HG03575 (cell line): ENCODE results near the gene F2RL3.

Source experiments
- ATAC-seq: cut with Tn5 transposase; IDR thresholded peaks from one replicate; pipeline ENCODE4 v1.9.1; 2021; ENCODE audit not compliant: unreplicated experiment, insufficient number of reproducible peaks, low FRiP score; ENCODE audit errors: extremely low read depth

F2RL3 gene

GRCh38 chr19:16888629-16889365 is at the start of gene F2RL3:
Gene F2RL3 (plus strand): TSS chr19:16888999. CDS start chr19:16889190, 191 bp downstream.
- ATAC-seq: no peak

GRCh38 chr19:16841391-16841926 is 47.3 kb upstream of the F2RL3 start:
- no peak for ATAC-seq

DNA sequence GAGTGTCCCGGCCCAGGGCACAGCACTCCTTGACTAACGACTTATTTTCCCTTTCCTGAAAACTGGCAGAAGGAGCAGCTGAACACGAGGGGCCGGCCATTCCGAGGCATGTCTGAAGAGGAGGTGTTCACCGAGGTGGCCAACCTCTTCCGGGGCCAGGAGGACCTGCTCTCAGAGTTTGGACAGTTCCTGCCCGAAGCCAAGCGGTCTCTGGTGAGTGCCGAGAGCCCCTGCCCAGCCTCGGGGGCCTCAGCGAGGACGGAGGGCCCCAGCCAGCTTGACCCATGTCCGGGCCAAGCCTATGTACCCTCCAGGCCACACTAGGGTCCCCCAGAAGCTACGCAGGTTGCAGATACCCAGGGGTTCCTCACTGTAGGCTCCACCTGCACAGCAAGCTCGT is 41.9 kb upstream of the F2RL3 start:
- no peak for ATAC-seq

GRCh38 chr19:16847430-16847829 is 41.4 kb upstream of the F2RL3 start:
- ATAC-seq: no peak

- no peak for ATAC-seq
Measured at GRCh38 chr19:16849168-16849567, 39.6 kb upstream of the F2RL3 start.

GRCh38 chr19:16850133-16850532 is 38.7 kb upstream of the F2RL3 start:
- ATAC-seq: no peak

DNA sequence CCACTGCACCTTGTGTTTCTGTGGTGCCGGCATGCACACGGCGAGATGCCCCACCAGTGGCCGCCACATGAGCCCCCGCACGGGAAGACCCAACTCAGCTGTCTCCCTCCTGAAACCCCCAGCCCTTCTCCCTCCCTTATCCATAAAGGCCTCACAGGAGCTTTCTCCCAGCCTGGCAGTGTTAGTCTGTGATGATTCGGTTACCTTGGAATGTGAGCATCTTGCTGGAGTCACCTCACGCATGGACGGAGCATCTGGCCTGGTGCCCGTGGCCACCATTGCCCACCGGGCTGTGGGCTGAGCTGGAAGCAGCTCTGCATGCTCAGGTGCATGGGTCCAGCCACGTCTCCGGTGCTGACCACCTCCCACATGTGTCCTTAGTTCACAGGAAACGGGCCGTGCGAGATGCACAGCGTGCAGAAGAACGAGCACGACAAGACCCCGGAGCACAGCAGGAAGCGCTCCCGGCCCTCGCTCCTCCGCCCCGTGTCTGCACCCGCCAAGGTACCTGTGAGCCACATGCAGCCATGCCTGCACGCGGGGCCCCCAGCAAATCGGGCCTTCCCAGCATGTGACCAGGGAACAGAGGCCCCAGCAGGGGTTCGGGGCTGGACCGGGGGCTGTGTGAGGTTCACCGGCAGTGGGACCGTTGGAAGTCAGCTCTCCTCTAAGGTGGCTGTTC is 37.6 kb upstream of the F2RL3 start:
- ATAC-seq: no peak

- no peak for ATAC-seq
Measured at GRCh38 chr19:16853066-16853465, 35.7 kb upstream of the F2RL3 start.

- no peak for ATAC-seq
Measured at GRCh38 chr19:16856091-16856490, 32.7 kb upstream of the F2RL3 start.

- no peak for ATAC-seq
Measured at GRCh38 chr19:16859626-16860025, 29.2 kb upstream of the F2RL3 start.

- no peak for ATAC-seq
Measured at GRCh38 chr19:16860118-16860517, 28.7 kb upstream of the F2RL3 start.

GRCh38 chr19:16861011-16861410 is 27.8 kb upstream of the F2RL3 start:
- ATAC-seq: no peak

DNA sequence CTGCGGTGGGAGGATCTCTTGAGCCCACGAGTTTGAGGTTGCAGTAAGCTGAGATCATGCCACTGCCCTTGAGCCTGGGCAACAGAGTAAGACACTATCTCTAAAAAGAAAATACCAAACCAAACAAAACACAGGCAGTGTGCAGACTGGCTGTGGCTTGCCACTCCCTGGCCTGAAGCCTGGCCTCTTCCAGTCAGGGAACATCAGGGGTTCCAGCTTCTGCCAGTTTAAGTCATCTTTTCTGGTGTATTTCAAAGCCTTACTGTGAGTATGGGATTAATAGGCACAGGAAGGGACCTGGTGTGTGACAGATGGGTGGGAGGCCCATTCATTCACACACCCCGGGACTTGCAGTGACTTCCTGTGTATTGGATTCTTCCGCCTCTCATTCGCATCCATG is 27.0 kb upstream of the F2RL3 start:
- ATAC-seq: no peak

DNA sequence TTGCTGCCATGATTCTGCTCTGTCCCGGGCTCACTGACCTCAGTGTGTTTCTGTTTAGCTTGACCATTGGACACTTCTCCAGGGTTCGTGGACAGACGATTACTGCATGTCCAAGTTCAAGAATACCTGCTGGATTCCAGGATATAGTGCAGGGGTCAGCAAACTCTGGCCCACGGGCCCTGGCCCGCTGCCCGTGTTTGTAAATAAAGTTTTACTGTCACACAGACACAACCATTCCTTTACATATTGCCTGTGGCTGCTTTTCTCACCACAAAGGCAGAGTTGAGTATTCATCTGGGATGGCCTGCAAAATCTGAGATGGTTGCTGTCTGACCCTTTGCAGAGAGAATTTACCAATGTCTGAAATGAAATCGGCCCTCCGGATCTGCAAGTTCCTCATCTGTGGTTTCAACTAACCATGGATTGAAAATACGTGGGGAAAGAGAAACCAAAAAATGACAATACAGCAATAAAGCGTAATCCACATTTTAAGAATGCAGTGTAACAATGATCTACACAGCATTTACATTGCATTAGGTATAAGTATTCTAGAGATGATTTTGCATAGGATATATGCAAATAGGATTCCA is 25.9 kb upstream of the F2RL3 start:
- no peak for ATAC-seq

GRCh38 chr19:16867211-16867610 is 21.6 kb upstream of the F2RL3 start:
- ATAC-seq: no peak

GRCh38 chr19:16868423-16869130 is 20.2 kb upstream of the F2RL3 start:
- no peak for ATAC-seq

DNA sequence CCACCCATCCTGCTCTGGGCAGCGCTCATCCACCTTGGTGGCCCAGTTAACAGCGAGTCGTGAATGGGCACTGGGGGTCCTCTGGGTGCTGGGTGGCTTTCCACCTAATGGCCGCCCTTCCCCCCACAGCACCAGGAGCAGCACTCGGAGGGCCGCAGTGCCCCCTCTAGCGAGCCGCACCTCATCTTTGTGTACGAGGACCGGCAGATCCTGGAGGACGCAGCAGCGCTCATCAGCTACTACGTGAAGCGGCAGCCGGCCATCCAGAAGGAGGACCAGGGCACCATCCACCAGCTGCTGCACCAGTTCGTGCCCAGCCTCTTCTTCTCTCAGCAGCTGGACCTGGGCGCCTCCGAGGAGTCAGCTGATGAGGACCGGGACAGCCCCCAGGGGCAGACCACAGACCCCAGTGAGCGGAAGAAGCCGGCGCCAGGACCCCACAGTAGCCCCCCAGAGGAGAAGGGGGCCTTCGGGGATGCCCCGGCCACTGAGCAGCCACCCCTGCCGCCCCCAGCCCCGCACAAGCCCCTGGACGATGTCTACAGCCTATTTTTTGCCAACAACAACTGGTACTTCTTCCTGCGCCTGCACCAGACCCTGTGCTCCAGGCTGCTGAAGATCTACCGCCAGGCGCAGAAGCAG is 19.3 kb upstream of the F2RL3 start:
- ATAC-seq: no peak

- ATAC-seq: no peak
Measured at GRCh38 chr19:16871871-16872270, 16.9 kb upstream of the F2RL3 start.

DNA sequence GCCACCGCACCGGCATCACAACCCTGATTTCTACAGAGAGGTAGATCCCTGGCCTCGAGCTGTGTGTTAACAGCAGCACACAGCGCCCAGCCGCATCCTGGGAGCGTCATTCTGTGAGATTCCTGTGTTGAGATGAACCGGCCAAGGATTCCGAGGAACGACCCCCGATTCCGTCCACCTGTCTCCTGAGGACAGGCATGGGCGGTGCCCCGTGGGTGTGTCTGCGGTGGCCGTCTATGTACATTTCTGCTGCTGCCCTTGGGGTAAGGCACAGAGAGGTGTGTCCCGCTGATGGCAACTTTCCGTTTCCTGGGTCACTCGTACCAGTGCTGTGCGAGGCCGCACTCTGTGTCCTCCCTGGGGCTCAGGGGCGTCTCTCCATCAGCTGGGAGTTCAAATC is 16.1 kb upstream of the F2RL3 start:
- no peak for ATAC-seq
